Activated CD4-positive, alpha-beta T cell treated with anti-CD3 and anti-CD28 coated beads, Interleukin-2, amount 50 U/mL, for 16 hours (primary cell): ENCODE measurements around the gene TNFAIP3.

Experiments
- DNase-seq: peaks from one replicate; pipeline ENCODE4 v3.0.0-alpha.2; 2020

The TNFAIP3 gene

GRCh38 chr6:137926207-137926731 lies 59.2 kb downstream of the TNFAIP3 start:
- DNase-seq: peak; percentile 41

GRCh38 chr6:137926985-137927384 lies 59.9 kb downstream of the TNFAIP3 start:
- no peak for DNase-seq

- peak; percentile 96 for DNase-seq
Observed at GRCh38 chr6:137927777-137928218, 60.7 kb downstream of the TNFAIP3 start.

GRCh38 chr6:137928286-137928685 lies 61.2 kb downstream of the TNFAIP3 start:
- peak; percentile 35 for DNase-seq

GRCh38 chr6:137931849-137932465 lies 64.9 kb downstream of the TNFAIP3 start:
- DNase-seq: no peak
